BJ (cell line): Measurements from ENCODE around the gene NLK. TPM values are rescaled to one million over a fixed set of nuclear protein-coding genes. Genes with fewer than 3 reads are reported as not detected.

Experiments used
- CTCF ChIA-PET: fragments of 350-600 bp; formaldehyde crosslinking; extraction: SDS; loops from one replicate; lab custom pipeline; 2021; ENCODE audit warnings: antibody characterized with exemption, inconsistent platforms; lab: Yijun Ruan, JAX
- POLR2A ChIA-PET: fragments of 300-600 bp; sonication (Branson Sonifier 250); formaldehyde crosslinking; extraction: SDS; loops from one replicate; lab custom pipeline; 2021; ENCODE audit warnings: antibody characterized with exemption; lab: Charles Lee
- DNase-seq: peaks from one replicate; pipeline ENCODE4 v3.0.0-alpha.2; 2011; ENCODE audit warnings: low read depth
- H3K27me3 ChIP-seq: 2 replicates; pipeline ENCODE4 v1.6.0; 2011; ENCODE audit warnings: low read length; ENCODE audit not compliant: control insufficient read depth, insufficient read depth
- H3K36me3 ChIP-seq: 2 replicates; pipeline ENCODE4 v1.5.1; 2011; ENCODE audit warnings: low read length; ENCODE audit not compliant: control insufficient read depth, insufficient read depth
- H3K4me3 ChIP-seq: 2 replicates; pipeline ENCODE4 v1.5.1; 2011; ENCODE audit warnings: low read depth, mild to moderate bottlenecking, control low read depth, low read length
- CTCF ChIP-seq: IDR thresholded peaks from 2 replicates; pipeline ENCODE4 v1.5.1; 2011; ENCODE audit warnings: low read depth, mild to moderate bottlenecking, control low read depth, inconsistent platforms, low read length, moderate library complexity; ENCODE audit not compliant: insufficient read depth
- polyA plus RNA-seq: library from polyadenylated mRNA; depleted of rRNA; stranded (reverse); fragments of >200 nt; gene quantifications from 2 replicates; pipeline ENCODE4 v1.2.3, GENCODE V29; 2011

NLK gene
- polyA plus RNA-seq, 1 experiment: 16.5 TPM

GRCh38 chr17:28105501-28105900 lies 63.0 kb downstream of the NLK start:
- ChIA-PET POLR2A (no interaction called here), CTCF (interaction anchor here (0.6 kb wide), 1 partner anchor 44 kb away, joined by 4 read pairs; no protein-coding TSS in a partner anchor)
- no peaks in the 10 kb centered on the region for H3K27me3 ChIP-seq
- DNase-seq: no peak
- no peak overlapping the region for H3K4me3 ChIP-seq
- no peaks in the 10 kb centered on the region for H3K36me3 ChIP-seq
- no peak for TF ChIP-seq CTCF

- no peak for TF ChIP-seq CTCF
- DNase-seq: no peak
- Histone ChIP-seq H3K36me3 (no peaks in the 10 kb centered on the region), H3K4me3 (no peak overlapping the region), H3K27me3 (no peaks in the 10 kb centered on the region)
- ChIA-PET CTCF (no interaction called here), POLR2A (no interaction called here)
These were observed 67.7 kb downstream of the NLK start for GRCh38 chr17:28110184-28110583.

- Histone ChIP-seq H3K36me3 (no peaks in the 10 kb centered on the region), H3K27me3 (no peaks in the 10 kb centered on the region), H3K4me3 (no peak overlapping the region)
- no peak for TF ChIP-seq CTCF
- no peak for DNase-seq
- ChIA-PET CTCF (interaction anchor here (1.0 to 1.4 kb wide), 4 partner anchors 21 to 121 kb away, joined by 3 to 8 read pairs (median 4); no protein-coding TSS in a partner anchor), POLR2A (no interaction called here)
These were observed 69.7 kb downstream of the NLK start for GRCh38 chr17:28112181-28112580.

GRCh38 chr17:28112606-28113005 lies 70.1 kb downstream of the NLK start:
- ChIA-PET CTCF (interaction anchor here (1.2 to 1.4 kb wide), 2 partner anchors 21 to 66 kb away, joined by 3 to 8 read pairs; no protein-coding TSS in a partner anchor), POLR2A (no interaction called here)
- H3K27me3 ChIP-seq: no peaks in the 10 kb centered on the region
- H3K4me3 ChIP-seq: no peak overlapping the region
- TF ChIP-seq CTCF: no peak
- DNase-seq: peak; percentile 11
- no peaks in the 10 kb centered on the region for H3K36me3 ChIP-seq

- H3K27me3 ChIP-seq: no peaks in the 10 kb centered on the region
- ChIA-PET POLR2A (no interaction called here), CTCF (no interaction called here)
- TF ChIP-seq CTCF: no peak
- no peaks in the 10 kb centered on the region for H3K36me3 ChIP-seq
- DNase-seq: no peak
- no peak overlapping the region for H3K4me3 ChIP-seq
These were observed 70.8 kb downstream of the NLK start for GRCh38 chr17:28113269-28113668.
